Hepatocyte (in vitro differentiated cells): Measurements from ENCODE around the gene CUX1. TPM values are rescaled to one million over a fixed set of nuclear protein-coding genes. Genes with fewer than 3 reads are reported as not detected.

ENCODE experiments used
- DNase-seq: peaks from one replicate; pipeline ENCODE4 v3.0.0-alpha.2; 2016; ENCODE audit warnings: low spot score
- H2AFZ ChIP-seq: fragments of 200-600 bp; sonication (generic); 2 replicates; pipeline ENCODE4 v1.6.0; 2016; ENCODE audit warnings: antibody characterized with exemption, mild to moderate bottlenecking
- H3K27ac ChIP-seq: fragments of 200-600 bp; sonication (generic); 2 replicates; pipeline ENCODE4 v1.5.1; 2016; ENCODE audit warnings: mild to moderate bottlenecking
- H3K27me3 ChIP-seq: fragments of 200-600 bp; sonication (generic); 2 replicates; pipeline ENCODE4 v1.6.1; 2016
- H3K36me3 ChIP-seq: fragments of 200-600 bp; sonication (generic); replicated peaks from 2 replicates; pipeline ENCODE4 v1.5.1; 2016; ENCODE audit warnings: low read depth; ENCODE audit not compliant: insufficient read depth
- H3K4me1 ChIP-seq: fragments of 200-600 bp; sonication (generic); 2 replicates; pipeline ENCODE4 v1.5.1; 2016; ENCODE audit warnings: mild to moderate bottlenecking, moderate library complexity; ENCODE audit not compliant: insufficient read depth
- H3K4me2 ChIP-seq: fragments of 200-600 bp; sonication (generic); 2 replicates; pipeline ENCODE4 v1.6.0; 2016
- H3K4me3 ChIP-seq: fragments of 200-600 bp; sonication (generic); 2 replicates; pipeline ENCODE4 v1.5.1; 2016; ENCODE audit warnings: mild to moderate bottlenecking
- H3K79me2 ChIP-seq: fragments of 200-600 bp; sonication (generic); 2 replicates; pipeline ENCODE4 v1.6.0; 2017; ENCODE audit warnings: mild to moderate bottlenecking
- H3K9me2 ChIP-seq: fragments of 200-600 bp; sonication (generic); replicated peaks from 2 replicates; pipeline ENCODE4 v1.6.0; 2017; ENCODE audit warnings: mild to moderate bottlenecking; ENCODE audit not compliant: insufficient read depth
- H3K9me3 ChIP-seq: fragments of 200-600 bp; sonication (generic); 2 replicates; pipeline ENCODE4 v1.5.1; 2016; ENCODE audit warnings: low read depth, mild to moderate bottlenecking
- H4K20me1 ChIP-seq: fragments of 200-600 bp; sonication (generic); 2 replicates; pipeline ENCODE4 v1.6.0; 2016; ENCODE audit warnings: mild to moderate bottlenecking; ENCODE audit not compliant: insufficient read depth, poor library complexity, severe bottlenecking
- CTCF ChIP-seq: fragments of 200-600 bp; sonication (generic); IDR thresholded peaks from 2 replicates; pipeline ENCODE4 v1.5.1; 2016; ENCODE audit warnings: antibody characterized with exemption, mild to moderate bottlenecking; ENCODE audit not compliant: poor library complexity
- EZH2 ChIP-seq: fragments of 200-600 bp; sonication (generic); IDR thresholded peaks from 2 replicates; pipeline ENCODE4 v1.6.1; 2016; ENCODE audit warnings: antibody characterized with exemption, mild to moderate bottlenecking, borderline replicate concordance
- EZH2phosphoT487 ChIP-seq: fragments of 200-600 bp; sonication (generic); IDR thresholded peaks from one replicate; pipeline ENCODE4 v1.6.1; 2018; ENCODE audit warnings: antibody characterized with exemption, mild to moderate bottlenecking, low read depth, moderate library complexity; ENCODE audit not compliant: unreplicated experiment, severe bottlenecking
- WGBS: methylation state at CpG from one replicate; pipeline ENCODE4 v1.1.6; 2016; ENCODE audit warnings: low lambda C conversion rate; ENCODE audit errors: missing lambda C conversion rate; 5-methylcytosine and 5-hydroxymethylcytosine counted together
- polyA plus RNA-seq: library from polyadenylated mRNA; unstranded; fragments of >200 nt; fragmentation: Nextera tagmentation; extraction: Ambion mirVana; gene quantifications from 2 replicates; pipeline ENCODE4 v1.2.1, GENCODE V29; 2016
- total RNA-seq: library from RNA; depleted of rRNA; stranded (reverse); fragments of >200 nt; gene quantifications from 2 replicates; pipeline ENCODE4 v1.2.3, GENCODE V29; 2014

The CUX1 gene
- total and polyA plus RNA-seq, 2 experiments from 2014 or later, result 60.1 to 76.8 TPM

GRCh38 chr7:102054158-102054557 is 236.7 kb downstream of the CUX1 start:
- TF ChIP-seq EZH2, result no peak
- H3K79me2 ChIP-seq, result peaks cover 47% of the 10 kb centered on the region
- H3K4me2 ChIP-seq, result no peak overlapping the region
- no peak overlapping the region for H3K27ac ChIP-seq
- no peaks in the 10 kb centered on the region for H3K9me2 ChIP-seq
- no peaks in the 10 kb centered on the region for H3K27me3 ChIP-seq
- H2AFZ ChIP-seq, result no peak overlapping the region
- no peaks in the 10 kb centered on the region for H3K36me3 ChIP-seq
- no peaks in the 10 kb centered on the region for H3K4me1 ChIP-seq
- 100% methylated on average over 2 of the region's 2 CpGs for WGBS
- H3K4me3 ChIP-seq, result no peak overlapping the region
- H3K9me3 ChIP-seq, result peaks cover 9% of the 10 kb centered on the region
- H4K20me1 ChIP-seq, result no peaks in the 10 kb centered on the region
- DNase-seq, result no peak

GRCh38 chr7:102055181-102055976 is 238.0 kb downstream of the CUX1 start:
- 97% methylated on average over 2 of the region's 2 CpGs for WGBS
- H3K27ac ChIP-seq, result no peak overlapping the region

GRCh38 chr7:102059524-102059923 is 242.1 kb downstream of the CUX1 start:
- Histone ChIP-seq H3K4me1 (peaks cover 11% of the 10 kb centered on the region), H3K36me3 (no peaks in the 10 kb centered on the region), H2AFZ (no peak overlapping the region), H3K9me3 (peaks cover 3% of the 10 kb centered on the region), H4K20me1 (peaks cover 7% of the 10 kb centered on the region), H3K79me2 (peaks cover 61% of the 10 kb centered on the region), H3K9me2 (no peaks in the 10 kb centered on the region), H3K4me2 (no peak overlapping the region), H3K27me3 (no peaks in the 10 kb centered on the region), H3K27ac (no peak overlapping the region), H3K4me3 (no peak overlapping the region)
- 93% methylated on average over 9 of the region's 9 CpGs for WGBS
- DNase-seq, result no peak
- TF ChIP-seq EZH2phosphoT487, result no peak
- TF ChIP-seq CTCF, result no peak

More at GRCh38 chr7:102055181-102055976, 238.0 kb downstream of the CUX1 start:
- Histone ChIP-seq H3K4me1 (no peaks in the 10 kb centered on the region), H4K20me1 (no peaks in the 10 kb centered on the region), H3K79me2 (peaks cover 45% of the 10 kb centered on the region), H3K9me2 (no peaks in the 10 kb centered on the region), H3K4me2 (no peak overlapping the region), H2AFZ (no peak overlapping the region), H3K9me3 (peaks cover 9% of the 10 kb centered on the region), H3K36me3 (no peaks in the 10 kb centered on the region), H3K4me3 (no peak overlapping the region), H3K27me3 (no peaks in the 10 kb centered on the region)
- no peak for DNase-seq
- no peak for TF ChIP-seq EZH2phosphoT487
- no peak for TF ChIP-seq CTCF
- no peak for TF ChIP-seq EZH2

GRCh38 chr7:102061354-102061945 is 244.0 kb downstream of the CUX1 start:
- H3K4me3 ChIP-seq, result no peak overlapping the region
- DNase-seq, result no peak
- WGBS, result 82% methylated on average over 11 of the region's 11 CpGs
- no peaks in the 10 kb centered on the region for H3K36me3 ChIP-seq
- peaks cover 14% of the 10 kb centered on the region for H3K4me1 ChIP-seq
- H4K20me1 ChIP-seq, result peaks cover 11% of the 10 kb centered on the region
- H3K9me2 ChIP-seq, result no peaks in the 10 kb centered on the region
- no peaks in the 10 kb centered on the region for H3K27me3 ChIP-seq
- no peak for TF ChIP-seq EZH2
- H3K27ac ChIP-seq, result peak overlapping the region; percentile 20
- H3K9me3 ChIP-seq, result no peaks in the 10 kb centered on the region
- peaks cover 56% of the 10 kb centered on the region for H3K79me2 ChIP-seq
- H3K4me2 ChIP-seq, result no peak overlapping the region
- no peak overlapping the region for H2AFZ ChIP-seq
